ENCODE data around the gene WNT16.

WNT16 gene

DNA sequence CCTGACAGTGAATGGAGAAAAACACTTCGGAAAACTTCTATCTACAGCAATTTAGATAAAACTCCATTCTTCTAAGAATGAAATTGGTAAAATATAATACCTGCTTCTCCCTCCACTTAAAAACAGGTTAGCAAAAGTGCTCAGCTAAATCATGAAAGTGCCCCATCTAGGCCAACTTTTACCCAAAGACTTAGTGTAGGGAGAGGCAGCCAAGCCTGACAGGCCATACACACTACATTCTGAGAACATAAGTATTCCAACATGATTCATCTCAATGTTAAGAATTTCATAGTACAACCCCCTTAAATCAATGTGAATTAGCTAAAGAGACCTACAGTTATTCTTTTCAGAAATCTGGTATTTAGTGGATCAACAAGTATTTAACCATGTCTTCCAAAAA, 60.1 kb downstream of the WNT16 start:
- no peaks in the 10 kb centered on the region for H3K27me3 ChIP-seq (ENCODE audit: control insufficient read depth, insufficient read depth, low read length, poor library complexity, severe bottlenecking)
- no peaks in the 10 kb centered on the region for H3K9me3 ChIP-seq (ENCODE audit: control insufficient read depth, low read length)
- H3K27ac ChIP-seq (ENCODE audit: insufficient read depth, low read depth, low read length, poor library complexity, severe bottlenecking), result no peak overlapping the region
- H3K4me3 ChIP-seq (ENCODE audit: insufficient read depth, low read depth, low read length), result no peak overlapping the region
- peaks cover 5% of the 10 kb centered on the region for H3K4me1 ChIP-seq (ENCODE audit: control insufficient read depth, insufficient read depth, low read length)
- WGBS, 2 experiments, result 100% methylated on average over 1 of the region's 1 CpG; no CpG with 5 or more reads in 1 of the 2 experiments
- no peaks in the 10 kb centered on the region for H3K36me3 ChIP-seq (ENCODE audit: control insufficient read depth, insufficient read depth, low read length)

DNA sequence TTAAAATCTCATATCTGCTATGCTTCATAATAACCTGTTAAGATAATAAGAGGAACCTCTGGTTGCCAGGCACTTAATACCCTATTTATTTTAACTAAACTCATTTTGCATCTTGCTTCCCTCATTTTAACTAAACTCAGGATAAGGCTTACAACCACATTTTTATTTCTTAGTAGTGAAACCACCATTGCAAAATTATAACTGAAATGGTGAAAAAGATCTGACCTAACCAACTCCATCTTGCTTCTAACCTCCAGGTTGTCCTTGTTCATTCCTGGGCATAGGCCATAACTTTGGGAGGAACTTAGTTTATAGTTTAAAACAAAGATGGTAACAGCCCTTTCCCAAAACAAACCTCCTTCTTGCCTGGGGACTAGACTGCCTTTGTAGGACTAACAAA, 61.3 kb downstream of the WNT16 start:
- Histone ChIP-seq H3K4me3 (ENCODE audit: insufficient read depth, low read depth, low read length) (no peak overlapping the region), H3K36me3 (ENCODE audit: control insufficient read depth, insufficient read depth, low read length) (no peaks in the 10 kb centered on the region), H3K27ac (ENCODE audit: insufficient read depth, low read depth, low read length, poor library complexity, severe bottlenecking) (no peak overlapping the region), H3K4me1 (ENCODE audit: control insufficient read depth, insufficient read depth, low read length) (peaks cover 11% of the 10 kb centered on the region), H3K9me3 (ENCODE audit: control insufficient read depth, low read length) (no peaks in the 10 kb centered on the region), H3K27me3 (ENCODE audit: control insufficient read depth, insufficient read depth, low read length, poor library complexity, severe bottlenecking) (no peaks in the 10 kb centered on the region)

DNA sequence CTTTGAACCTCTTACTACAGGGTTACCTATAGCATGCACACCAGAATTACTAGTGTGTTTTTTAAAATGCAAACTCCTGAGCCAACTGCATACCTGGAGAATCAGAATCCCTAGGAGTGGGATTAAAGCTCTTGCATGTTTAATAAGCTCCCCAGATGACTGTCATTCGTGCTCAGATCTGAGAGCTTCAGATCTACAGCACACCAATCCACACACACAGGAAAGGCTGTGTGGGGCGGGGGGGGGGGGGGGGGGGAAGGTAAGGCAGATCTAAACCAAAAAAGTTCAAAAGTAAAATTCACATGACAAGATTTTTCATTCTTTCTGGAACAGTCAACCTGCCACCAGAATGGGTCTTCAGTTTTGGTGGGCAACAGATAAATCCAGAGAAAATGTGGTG, 61.8 kb downstream of the WNT16 start:
- Histone ChIP-seq H3K36me3 (ENCODE audit: control insufficient read depth, insufficient read depth, low read length) (no peaks in the 10 kb centered on the region), H3K27me3 (ENCODE audit: control insufficient read depth, insufficient read depth, low read length, poor library complexity, severe bottlenecking) (no peaks in the 10 kb centered on the region), H3K27ac (ENCODE audit: insufficient read depth, low read depth, low read length, poor library complexity, severe bottlenecking) (no peak overlapping the region), H3K4me3 (ENCODE audit: insufficient read depth, low read depth, low read length) (no peak overlapping the region), H3K9me3 (ENCODE audit: control insufficient read depth, low read length) (no peaks in the 10 kb centered on the region), H3K4me1 (ENCODE audit: control insufficient read depth, insufficient read depth, low read length) (peaks cover 8% of the 10 kb centered on the region)
- no CpG with 5 or more reads among the region's 2 CpGs for WGBS, 2 experiments
